CD14-positive monocyte (primary cell): ENCODE measurements around the gene DHCR7. TPM values are rescaled to one million over a fixed set of nuclear protein-coding genes. Genes with fewer than 3 reads are reported as not detected.

Experiments
- DNase-seq, 3 donors: peaks; one replicate each; pipeline ENCODE4 v3.0.0-alpha.2; 2011 to 2022
- H2AFZ ChIP-seq: 2 replicates; pipeline ENCODE4 v1.6.0; 2012; ENCODE audit warnings: mild to moderate bottlenecking, low read depth, low read length, inconsistent platforms; ENCODE audit not compliant: insufficient read depth, poor library complexity, severe bottlenecking
- H3K27ac ChIP-seq, 2 donors: 1 replicate in 1 of 2; 2 replicates in 1 of 2; pipeline ENCODE4 v1.5.1; 2012 to 2013; ENCODE audit warnings: low read length in 2 of 2, control low read depth in 1 of 2, inconsistent platforms in 1 of 2, low read depth in 1 of 2, mild to moderate bottlenecking in 1 of 2
- H3K27me3 ChIP-seq, 2 donors: one replicate each; pipeline versions ENCODE4 v1.6.0 to v1.6.1; 2011 to 2013; ENCODE audit warnings: low read length in 2 of 2; ENCODE audit not compliant: control insufficient read depth in 2 of 2, insufficient read depth in 2 of 2
- H3K36me3 ChIP-seq, 2 donors: replicated peaks in 1 of 2; 1 replicate in 1 of 2; 2 replicates in 1 of 2; pipeline versions ENCODE4 v1.5.1 to v1.6.1; 2012 to 2013; ENCODE audit warnings: low read length in 2 of 2, control low read depth in 1 of 2, inconsistent platforms in 1 of 2, mild to moderate bottlenecking in 1 of 2; ENCODE audit not compliant: insufficient read depth in 2 of 2, control insufficient read depth in 1 of 2
- H3K4me1 ChIP-seq, 2 donors: 1 replicate in 1 of 2; 2 replicates in 1 of 2; pipeline versions ENCODE4 v1.5.1 to v1.6.1; 2012 to 2013; ENCODE audit warnings: low read length in 2 of 2, control low read depth in 1 of 2, inconsistent platforms in 1 of 2, mild to moderate bottlenecking in 1 of 2, moderate library complexity in 1 of 2; ENCODE audit not compliant: insufficient read depth in 2 of 2, control insufficient read depth in 1 of 2
- H3K4me2 ChIP-seq: replicated peaks from 2 replicates; pipeline ENCODE3; 2012; ENCODE audit warnings: low read length, moderate library complexity, mild to moderate bottlenecking; ENCODE audit not compliant: poor library complexity, severe bottlenecking; ENCODE audit errors: extremely low read depth
- H3K4me3 ChIP-seq, 3 experiments: fragments of 200-600 bp in 1 of 3; sonication (generic) in 1 of 3; replicated peaks in 1 of 3; 1 replicate in 2 of 3; 2 replicates in 1 of 3; pipeline ENCODE4 v1.5.1; 2011 to 2013; ENCODE audit warnings: low read length in 3 of 3, mild to moderate bottlenecking in 3 of 3, control low read depth in 2 of 3, low read depth in 2 of 3, inconsistent platforms in 1 of 3, moderate library complexity in 1 of 3
- H3K79me2 ChIP-seq: 2 replicates; pipeline ENCODE4 v1.6.0; 2012; ENCODE audit warnings: mild to moderate bottlenecking, control low read depth, inconsistent platforms, low read length, moderate library complexity; ENCODE audit not compliant: insufficient read depth
- H3K9ac ChIP-seq: 2 replicates; pipeline ENCODE4 v1.6.0; 2017; ENCODE audit warnings: low read length, mild to moderate bottlenecking; ENCODE audit not compliant: insufficient read depth, poor library complexity, severe bottlenecking
- H3K9me3 ChIP-seq, 2 donors: replicated peaks in 1 of 2; 1 replicate in 1 of 2; 2 replicates in 1 of 2; pipeline versions ENCODE4 v1.5.1 to v1.6.1; 2012 to 2013; ENCODE audit warnings: low read length in 2 of 2, control low read depth in 1 of 2; ENCODE audit not compliant: control insufficient read depth in 1 of 2, insufficient read depth in 1 of 2
- H4K20me1 ChIP-seq: 2 replicates; pipeline ENCODE4 v1.6.0; 2012; ENCODE audit warnings: mild to moderate bottlenecking, low read length, control low read depth, moderate library complexity; ENCODE audit not compliant: insufficient read depth
- H3K27ac Mint-ChIP-seq, 7 donors: one replicate each; pipeline ENCODE4 v1.8.0; 2020; ENCODE audit warnings: mild to moderate bottlenecking in 7 of 7, mixed read lengths in 7 of 7, moderate library complexity in 6 of 7, inconsistent platforms in 2 of 7
- H3K27me3 Mint-ChIP-seq, 3 donors: one replicate each; pipeline ENCODE4 v1.8.0; 2021 to 2022; ENCODE audit warnings: low read depth in 3 of 3, mild to moderate bottlenecking in 3 of 3, mixed read lengths in 3 of 3, moderate library complexity in 3 of 3, inconsistent platforms in 1 of 3
- H3K36me3 Mint-ChIP-seq, 2 donors: one replicate each; pipeline ENCODE4 v1.8.0; 2020; ENCODE audit warnings: mixed read lengths in 2 of 2, inconsistent platforms in 1 of 2, mild to moderate bottlenecking in 1 of 2
- H3K4me1 Mint-ChIP-seq: one replicate; pipeline ENCODE4 v1.8.0; 2020; ENCODE audit warnings: mild to moderate bottlenecking, mixed read lengths
- H3K4me3 Mint-ChIP-seq, 2 donors: one replicate each; pipeline ENCODE4 v1.8.0; 2020; ENCODE audit warnings: mild to moderate bottlenecking in 2 of 2, mixed read lengths in 2 of 2, moderate library complexity in 1 of 2
- H3K9me3 Mint-ChIP-seq, 7 donors: one replicate each; pipeline ENCODE4 v1.8.0; 2020 to 2022; ENCODE audit warnings: mixed read lengths in 7 of 7, mild to moderate bottlenecking in 6 of 7, moderate library complexity in 6 of 7, inconsistent platforms in 2 of 7
- WGBS: methylation state at CpG from one replicate; pipeline ENCODE4 v1.1.5; 2013; ENCODE audit warnings: missing lambda C conversion rate; ENCODE audit not compliant: insufficient coverage; 5-methylcytosine and 5-hydroxymethylcytosine counted together
- intact Hi-C, 2 donors: fragments of 100-400 bp; cut with micrococcal nuclease; formaldehyde crosslinking; loops; one replicate each; pipeline versions ENCODE4 v1.15.0 to v1.15.1; 2023
- polyA plus RNA-seq, 3 donors: library from polyadenylated mRNA; depleted of rRNA in 1 of 3; unstranded in 2 of 3; stranded (reverse) in 1 of 3; fragments of 300-500 nt in 2 of 3; fragments of >200 nt in 1 of 3; fragmentation: Illumina TruSeq in 2 of 3; gene quantifications; 1 replicate in 2 of 3; 2 replicates in 1 of 3; pipeline ENCODE4 v1.2.3, GENCODE V29; 2012 to 2021
- TF ChIP-seq, protein P1 (sequence below): fragments of 200-600 bp; IDR thresholded peaks from one replicate; pipeline ENCODE4 v1.8.0; 2022; ENCODE audit warnings: antibody characterized with exemption, mild to moderate bottlenecking

The DHCR7 gene
- polyA plus RNA-seq, 3 donors, result 2.2 to 3.9 (median 2.2) TPM

DNA sequence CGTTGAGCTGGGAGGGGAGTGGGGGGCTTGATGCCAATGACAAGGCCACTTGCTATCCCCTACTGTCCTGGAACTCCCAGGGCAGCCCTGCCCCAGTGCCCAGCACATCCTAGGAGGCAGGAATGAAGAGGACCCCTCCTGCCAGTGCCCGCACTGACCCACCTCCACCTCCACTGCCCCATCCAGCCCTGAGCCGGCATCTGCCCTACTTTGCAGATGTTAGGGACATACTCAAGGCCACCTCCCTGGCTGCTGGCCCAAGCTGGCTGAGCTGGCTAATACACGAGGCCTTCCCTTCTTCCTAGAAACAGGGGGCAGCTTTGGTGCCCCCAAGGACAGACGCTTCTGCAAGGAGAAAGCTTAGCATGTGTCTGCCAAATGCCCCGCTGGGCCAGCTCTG lies 10.8 kb downstream of the DHCR7 start:
- Mint-ChIP-seq H3K4me3 (no peak overlapping the region), H3K4me1 (peaks cover 9% of the 10 kb centered on the region), H3K9me3 (no peaks in the 10 kb centered on the region), H3K27me3 (peaks cover 0 to 3% (median 2%) of the 10 kb centered on the region in 3 donors), H3K27ac (no peak overlapping the region), H3K36me3 (peaks cover 9 to 11% of the 10 kb centered on the region in 2 donors)
- no peak overlapping the region for H3K4me3 ChIP-seq
- H3K79me2 ChIP-seq, result no peaks in the 10 kb centered on the region
- no peak overlapping the region for H2AFZ ChIP-seq
- no peak overlapping the region for H3K27ac ChIP-seq
- H3K4me1 ChIP-seq, result peaks cover 5 to 11% of the 10 kb centered on the region in 2 donors
- no peak overlapping the region for H3K9ac ChIP-seq
- WGBS, result 92% methylated on average over 5 of the region's 6 CpGs
- intact Hi-C loops, result no loop called here
- no peaks in the 10 kb centered on the region for H3K9me3 ChIP-seq
- no peaks in the 10 kb centered on the region for H3K36me3 ChIP-seq
- no peaks in the 10 kb centered on the region for H3K27me3 ChIP-seq
- TF ChIP-seq, protein P1, sequence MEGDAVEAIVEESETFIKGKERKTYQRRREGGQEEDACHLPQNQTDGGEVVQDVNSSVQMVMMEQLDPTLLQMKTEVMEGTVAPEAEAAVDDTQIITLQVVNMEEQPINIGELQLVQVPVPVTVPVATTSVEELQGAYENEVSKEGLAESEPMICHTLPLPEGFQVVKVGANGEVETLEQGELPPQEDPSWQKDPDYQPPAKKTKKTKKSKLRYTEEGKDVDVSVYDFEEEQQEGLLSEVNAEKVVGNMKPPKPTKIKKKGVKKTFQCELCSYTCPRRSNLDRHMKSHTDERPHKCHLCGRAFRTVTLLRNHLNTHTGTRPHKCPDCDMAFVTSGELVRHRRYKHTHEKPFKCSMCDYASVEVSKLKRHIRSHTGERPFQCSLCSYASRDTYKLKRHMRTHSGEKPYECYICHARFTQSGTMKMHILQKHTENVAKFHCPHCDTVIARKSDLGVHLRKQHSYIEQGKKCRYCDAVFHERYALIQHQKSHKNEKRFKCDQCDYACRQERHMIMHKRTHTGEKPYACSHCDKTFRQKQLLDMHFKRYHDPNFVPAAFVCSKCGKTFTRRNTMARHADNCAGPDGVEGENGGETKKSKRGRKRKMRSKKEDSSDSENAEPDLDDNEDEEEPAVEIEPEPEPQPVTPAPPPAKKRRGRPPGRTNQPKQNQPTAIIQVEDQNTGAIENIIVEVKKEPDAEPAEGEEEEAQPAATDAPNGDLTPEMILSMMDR, result no peak
- no peak for DNase-seq
- no peaks in the 10 kb centered on the region for H4K20me1 ChIP-seq
- no peak overlapping the region for H3K4me2 ChIP-seq

DNA sequence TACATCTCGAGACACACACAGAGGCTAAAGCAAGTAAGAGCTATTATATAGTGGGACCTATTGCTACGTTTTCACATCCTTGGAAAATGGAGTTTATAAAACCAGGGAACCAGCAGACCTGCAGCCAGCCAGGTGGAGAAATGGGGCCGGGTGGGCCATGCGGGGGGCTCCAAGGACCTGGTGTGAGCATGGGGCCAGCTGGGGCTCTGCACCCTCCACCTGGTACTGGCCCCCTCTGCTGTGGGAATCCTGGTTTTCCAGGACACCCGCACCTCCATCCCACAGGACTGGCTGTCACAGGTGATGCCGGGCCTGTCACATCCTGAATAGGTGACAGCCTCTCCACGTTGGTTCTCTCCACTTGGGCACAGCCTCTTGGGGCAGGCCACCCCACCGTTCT lies 11.3 kb downstream of the DHCR7 start:
- Histone ChIP-seq H3K9me3 (no peaks in the 10 kb centered on the region), H3K27me3 (no peaks in the 10 kb centered on the region), H4K20me1 (no peaks in the 10 kb centered on the region), H3K4me3 (no peak overlapping the region), H3K9ac (no peak overlapping the region), H2AFZ (no peak overlapping the region), H3K27ac (no peak overlapping the region), H3K4me1 (peaks cover 5 to 11% of the 10 kb centered on the region in 2 donors), H3K36me3 (no peaks in the 10 kb centered on the region), H3K79me2 (no peaks in the 10 kb centered on the region), H3K4me2 (no peak overlapping the region)
- no peak for DNase-seq
- TF ChIP-seq, protein P1, result no peak
- no peak overlapping the region for H3K4me3 Mint-ChIP-seq
- peaks cover 0 to 2% (median 1%) of the 10 kb centered on the region in 3 donors for H3K27me3 Mint-ChIP-seq
- H3K36me3 Mint-ChIP-seq, result peaks cover 9 to 11% of the 10 kb centered on the region in 2 donors
- H3K9me3 Mint-ChIP-seq, result peaks cover 0 to 2% (median 0%) of the 10 kb centered on the region in 7 donors
- no peak overlapping the region for H3K27ac Mint-ChIP-seq
- intact Hi-C loops, result no loop called here
- 95% methylated on average over 7 of the region's 8 CpGs for WGBS
- peaks cover 9% of the 10 kb centered on the region for H3K4me1 Mint-ChIP-seq
